Neuronal stem cell (in vitro differentiated cells): ENCODE results near the gene TSHZ2.

Experiments
- DNase-seq: peaks from one replicate; pipeline ENCODE4 v3.0.0-alpha.2; 2013; ENCODE audit warnings: low spot score
- H2AFZ ChIP-seq: one replicate; pipeline ENCODE4 v1.6.1; 2013; ENCODE audit warnings: mild to moderate bottlenecking, low read length, inconsistent platforms
- H2AK5ac ChIP-seq: 2 replicates; pipeline ENCODE4 v1.6.1; 2013; ENCODE audit warnings: low read depth, mild to moderate bottlenecking, inconsistent platforms, low read length, moderate library complexity, mixed read lengths
- H2BK120ac ChIP-seq: 2 replicates; pipeline ENCODE4 v1.6.1; 2013; ENCODE audit warnings: low read depth, mild to moderate bottlenecking, inconsistent platforms, low read length, moderate library complexity, mixed read lengths
- H2BK12ac ChIP-seq: one replicate; pipeline ENCODE4 v1.6.1; 2013; ENCODE audit warnings: low read length, inconsistent platforms
- H2BK15ac ChIP-seq: 2 replicates; pipeline ENCODE4 v1.6.1; 2013; ENCODE audit warnings: mild to moderate bottlenecking, low read length, inconsistent platforms, mixed read lengths
- H2BK5ac ChIP-seq: one replicate; pipeline ENCODE4 v1.6.1; 2013; ENCODE audit warnings: inconsistent platforms, mild to moderate bottlenecking, low read length, moderate library complexity
- H3K14ac ChIP-seq: one replicate; pipeline ENCODE4 v1.6.1; 2013; ENCODE audit warnings: low read length, inconsistent platforms
- H3K18ac ChIP-seq: 2 replicates; pipeline ENCODE4 v1.6.1; 2013; ENCODE audit warnings: low read length, inconsistent platforms
- H3K23ac ChIP-seq: 2 replicates; pipeline ENCODE4 v1.6.1; 2013; ENCODE audit warnings: low read depth, mild to moderate bottlenecking, mixed read lengths, low read length, inconsistent platforms; ENCODE audit not compliant: poor library complexity
- H3K27ac ChIP-seq: replicated peaks from 3 replicates; pipeline ENCODE4 v1.5.1; 2013; ENCODE audit warnings: low read length, inconsistent platforms
- H3K27me3 ChIP-seq, 3 experiments: 2 replicates each; pipeline ENCODE4 v1.6.1; 2013; ENCODE audit warnings: low read length in 3 of 3, mild to moderate bottlenecking in 2 of 3, inconsistent platforms in 1 of 3, low read depth in 1 of 3, mixed read lengths in 1 of 3, moderate library complexity in 1 of 3; ENCODE audit not compliant: control insufficient read depth in 3 of 3, insufficient read depth in 3 of 3
- H3K36me3 ChIP-seq, 2 donors: replicated peaks in 1 of 2; 2 replicates each; pipeline ENCODE4 v1.6.1; 2013; ENCODE audit warnings: low read length in 2 of 2; ENCODE audit not compliant: control insufficient read depth in 2 of 2, insufficient read depth in 2 of 2
- H3K4ac ChIP-seq: 2 replicates; pipeline ENCODE4 v1.6.1; 2013; ENCODE audit warnings: inconsistent platforms, mild to moderate bottlenecking, low read length, moderate library complexity
- H3K4me1 ChIP-seq, 2 donors: 1 replicate in 1 of 2; 2 replicates in 1 of 2; pipeline ENCODE4 v1.6.1; 2013; ENCODE audit warnings: low read length in 2 of 2, low read depth in 1 of 2; ENCODE audit not compliant: control insufficient read depth in 2 of 2, insufficient read depth in 1 of 2
- H3K4me2 ChIP-seq: one replicate; pipeline ENCODE4 v1.6.1; 2013; ENCODE audit warnings: mild to moderate bottlenecking, low read length, inconsistent platforms; ENCODE audit not compliant: insufficient read depth, poor library complexity, severe bottlenecking
- H3K4me3 ChIP-seq, 2 donors: 2 replicates each; pipeline ENCODE4 v1.5.1; 2013; ENCODE audit warnings: low read length in 2 of 2, mild to moderate bottlenecking in 2 of 2, inconsistent platforms in 1 of 2, moderate library complexity in 1 of 2
- H3K79me1 ChIP-seq: one replicate; pipeline ENCODE4 v1.6.1; 2013; ENCODE audit warnings: low read depth, mild to moderate bottlenecking, inconsistent platforms, low read length, moderate library complexity
- H3K9ac ChIP-seq: one replicate; pipeline ENCODE4 v1.6.1; 2013; ENCODE audit warnings: mild to moderate bottlenecking, low read depth, low read length, inconsistent platforms; ENCODE audit not compliant: poor library complexity
- H3K9me3 ChIP-seq, 2 donors: replicated peaks in 1 of 2; 2 replicates each; pipeline versions ENCODE3 to v1.6.1; 2013; ENCODE audit warnings: low read length in 2 of 2, mild to moderate bottlenecking in 2 of 2, inconsistent platforms in 1 of 2, low read depth in 1 of 2, mixed read lengths in 1 of 2, moderate library complexity in 1 of 2; ENCODE audit not compliant: control insufficient read depth in 2 of 2, insufficient read depth in 1 of 2
- H4K8ac ChIP-seq: one replicate; pipeline ENCODE4 v1.6.1; 2013; ENCODE audit warnings: low read depth, mild to moderate bottlenecking, inconsistent platforms, low read length, moderate library complexity
- H4K91ac ChIP-seq: one replicate; pipeline ENCODE4 v1.6.1; 2013; ENCODE audit warnings: low read length, low read depth, mild to moderate bottlenecking, inconsistent platforms; ENCODE audit not compliant: poor library complexity
- WGBS, 2 donors: extraction: QIAGEN DNeasy Blood & Tissue Kit; methylation state at CpG; one replicate each; pipeline ENCODE4 v1.1.7; 2013; ENCODE audit warnings: missing lambda C conversion rate in 2 of 2, mixed read lengths in 1 of 2; ENCODE audit not compliant: insufficient read length in 2 of 2, insufficient replicate concordance in 1 of 2; ENCODE audit errors: extremely low coverage in 2 of 2; 5-methylcytosine and 5-hydroxymethylcytosine counted together

Gene TSHZ2

GRCh38 chr20:53174454-53174853 is 202.3 kb downstream of the TSHZ2 start:
- Histone ChIP-seq H2AFZ (no peak overlapping the region), H3K79me1 (no peaks in the 10 kb centered on the region), H2BK120ac (no peak overlapping the region), H3K4me2 (no peak overlapping the region), H3K36me3 (no peaks in the 10 kb centered on the region), H3K4me1 (peaks cover 0 to 9% of the 10 kb centered on the region in 2 donors), H3K23ac (no peak overlapping the region), H3K27ac (no peak overlapping the region), H3K14ac (no peak overlapping the region), H3K4me3 (no peak overlapping the region), H4K91ac (no peak overlapping the region), H3K9me3 (no peaks in the 10 kb centered on the region), H2AK5ac (no peak overlapping the region), H3K9ac (no peak overlapping the region), H2BK15ac (no peak overlapping the region), H3K27me3 (no peaks in the 10 kb centered on the region), H4K8ac (no peak overlapping the region), H3K18ac (no peak overlapping the region), H2BK5ac (no peak overlapping the region), H2BK12ac (no peak overlapping the region), H3K4ac (no peak overlapping the region)
- DNase-seq = no peak
- no CpG with 5 or more reads among the region's 3 CpGs for WGBS, 2 donors

- no peak for DNase-seq
- H2AK5ac ChIP-seq = no peak overlapping the region
- WGBS, 2 donors = no CpG with 5 or more reads among the region's 12 CpGs
Measured at GRCh38 chr20:53175135-53175780, 203.1 kb downstream of the TSHZ2 start.

GRCh38 chr20:53176134-53176533 is 204.0 kb downstream of the TSHZ2 start:
- H3K27ac ChIP-seq = no peak overlapping the region
- H4K8ac ChIP-seq = no peak overlapping the region
- no peak overlapping the region for H2BK5ac ChIP-seq
- H2BK15ac ChIP-seq = no peak overlapping the region
- H2BK12ac ChIP-seq = no peak overlapping the region
- H3K9me3 ChIP-seq = no peaks in the 10 kb centered on the region
- no peak overlapping the region for H3K4me3 ChIP-seq
- H3K4me1 ChIP-seq = peaks cover 0 to 9% of the 10 kb centered on the region in 2 donors
- no peak overlapping the region for H3K18ac ChIP-seq
- no peak overlapping the region for H2BK120ac ChIP-seq
- H3K23ac ChIP-seq = no peak overlapping the region
- H4K91ac ChIP-seq = no peak overlapping the region
- peak; percentile 24 for DNase-seq
- H3K27me3 ChIP-seq = no peaks in the 10 kb centered on the region
- H3K36me3 ChIP-seq = no peaks in the 10 kb centered on the region
- H3K4me2 ChIP-seq = peak overlapping the region; percentile 19
- WGBS, 2 donors = 100% methylated on average over 1 of the region's 3 CpGs; no CpG with 5 or more reads in 1 of the 2 donors
- no peak overlapping the region for H3K14ac ChIP-seq
- H2AFZ ChIP-seq = no peak overlapping the region
- H3K9ac ChIP-seq = no peak overlapping the region
- H2AK5ac ChIP-seq = no peak overlapping the region
- H3K79me1 ChIP-seq = no peaks in the 10 kb centered on the region
- H3K4ac ChIP-seq = no peak overlapping the region

More at GRCh38 chr20:53175135-53175780, 203.1 kb downstream of the TSHZ2 start:
- no peak overlapping the region for H2BK120ac ChIP-seq
- no peaks in the 10 kb centered on the region for H3K79me1 ChIP-seq
- peak overlapping the region; percentile 59 for H4K91ac ChIP-seq
- H2BK12ac ChIP-seq = peak overlapping the region; percentile 65
- no peak overlapping the region for H3K4ac ChIP-seq
- no peak overlapping the region for H2AFZ ChIP-seq
- no peak overlapping the region for H3K23ac ChIP-seq
- H3K18ac ChIP-seq = no peak overlapping the region
- peak overlapping the region in 1 of 2 donors; percentile 28 for H3K4me3 ChIP-seq
- no peak overlapping the region for H3K27ac ChIP-seq
- no peak overlapping the region for H2BK15ac ChIP-seq
- H4K8ac ChIP-seq = no peak overlapping the region
- H2BK5ac ChIP-seq = no peak overlapping the region
- H3K4me1 ChIP-seq = peaks cover 0 to 9% of the 10 kb centered on the region in 2 donors
- no peak overlapping the region for H3K4me2 ChIP-seq
- no peaks in the 10 kb centered on the region for H3K9me3 ChIP-seq
- no peaks in the 10 kb centered on the region for H3K27me3 ChIP-seq
- H3K14ac ChIP-seq = no peak overlapping the region
- no peak overlapping the region for H3K9ac ChIP-seq
- H3K36me3 ChIP-seq = no peaks in the 10 kb centered on the region

GRCh38 chr20:53177687-53178086 is 205.5 kb downstream of the TSHZ2 start:
- no peak overlapping the region for H2AK5ac ChIP-seq

More at GRCh38 chr20:53177687-53178086, 205.5 kb downstream of the TSHZ2 start:
- Histone ChIP-seq H2BK12ac (no peak overlapping the region), H2AFZ (no peak overlapping the region), H4K91ac (no peak overlapping the region), H3K4me3 (no peak overlapping the region), H3K27me3 (no peaks in the 10 kb centered on the region), H3K79me1 (no peaks in the 10 kb centered on the region), H3K23ac (no peak overlapping the region), H4K8ac (no peak overlapping the region), H3K36me3 (no peaks in the 10 kb centered on the region), H2BK5ac (no peak overlapping the region), H2BK15ac (no peak overlapping the region), H3K4me1 (peaks cover 0 to 9% of the 10 kb centered on the region in 2 donors), H3K4me2 (no peak overlapping the region), H3K18ac (no peak overlapping the region), H3K9me3 (no peaks in the 10 kb centered on the region), H3K4ac (no peak overlapping the region), H2BK120ac (no peak overlapping the region), H3K9ac (no peak overlapping the region), H3K14ac (no peak overlapping the region), H3K27ac (no peak overlapping the region)
- no CpG with 5 or more reads among the region's 2 CpGs for WGBS, 2 donors
- no peak for DNase-seq
